Measurements from ENCODE around the gene CADM2. TPM values are rescaled to one million over a fixed set of nuclear protein-coding genes. Genes with fewer than 3 reads are reported as not detected.

The CADM2 gene
- total RNA-seq, 1 experiment from 2014 or later: 0.47 TPM

- no peak overlapping the region for H2AFZ ChIP-seq (ENCODE audit: low read length)
- H3K36me3 ChIP-seq (ENCODE audit: low read depth, low read length): no peaks in the 10 kb centered on the region
- no peak for DNase-seq
- H3K4me1 ChIP-seq (ENCODE audit: insufficient read depth, low read length): peaks cover 11% of the 10 kb centered on the region
- intact Hi-C loops (cut with micrococcal nuclease): no loop called here
- CTCF ChIA-PET: no interaction called here
- no peak overlapping the region for H3K9ac ChIP-seq (ENCODE audit: low read length)
- H3K27ac ChIP-seq (ENCODE audit: low read length): no peak overlapping the region
- no peak for ATAC-seq
- H3F3A ChIP-seq (ENCODE audit: low read length, unreplicated experiment): no peaks in the 10 kb centered on the region
- no peak overlapping the region for H3K4me3 ChIP-seq (ENCODE audit: low read length)
- no peak overlapping the region for H3K4me2 ChIP-seq (ENCODE audit: low read length)
- H3K79me2 ChIP-seq (ENCODE audit: low read length): no peaks in the 10 kb centered on the region
- no peaks in the 10 kb centered on the region for H3K9me3 ChIP-seq (ENCODE audit: low read length)
- peaks cover 13% of the 10 kb centered on the region; the same call in 1 of the 2 replicates for H3K27me3 ChIP-seq (ENCODE audit: low read length)
- TF ChIP-seq EZH2 (IDR thresholded peaks at IDR 0.05; ENCODE audit: low read length, unreplicated experiment): no peak
- TF ChIP-seq, protein P1, sequence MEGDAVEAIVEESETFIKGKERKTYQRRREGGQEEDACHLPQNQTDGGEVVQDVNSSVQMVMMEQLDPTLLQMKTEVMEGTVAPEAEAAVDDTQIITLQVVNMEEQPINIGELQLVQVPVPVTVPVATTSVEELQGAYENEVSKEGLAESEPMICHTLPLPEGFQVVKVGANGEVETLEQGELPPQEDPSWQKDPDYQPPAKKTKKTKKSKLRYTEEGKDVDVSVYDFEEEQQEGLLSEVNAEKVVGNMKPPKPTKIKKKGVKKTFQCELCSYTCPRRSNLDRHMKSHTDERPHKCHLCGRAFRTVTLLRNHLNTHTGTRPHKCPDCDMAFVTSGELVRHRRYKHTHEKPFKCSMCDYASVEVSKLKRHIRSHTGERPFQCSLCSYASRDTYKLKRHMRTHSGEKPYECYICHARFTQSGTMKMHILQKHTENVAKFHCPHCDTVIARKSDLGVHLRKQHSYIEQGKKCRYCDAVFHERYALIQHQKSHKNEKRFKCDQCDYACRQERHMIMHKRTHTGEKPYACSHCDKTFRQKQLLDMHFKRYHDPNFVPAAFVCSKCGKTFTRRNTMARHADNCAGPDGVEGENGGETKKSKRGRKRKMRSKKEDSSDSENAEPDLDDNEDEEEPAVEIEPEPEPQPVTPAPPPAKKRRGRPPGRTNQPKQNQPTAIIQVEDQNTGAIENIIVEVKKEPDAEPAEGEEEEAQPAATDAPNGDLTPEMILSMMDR (conservative IDR thresholded peaks at IDR 0.05; ENCODE audit: low read depth, low read length): no peak
- TF ChIP-seq EZH2phosphoT487 (IDR thresholded peaks at IDR 0.05; ENCODE audit: borderline replicate concordance, low read length): no peak
- no peaks in the 10 kb centered on the region for H3K9me2 ChIP-seq (replicated peaks; ENCODE audit: low read length)
- H4K20me1 ChIP-seq (ENCODE audit: low read length): no peaks in the 10 kb centered on the region
- no TSS peak for BruUV-seq (replicated peaks)
- POLR2A ChIA-PET (ENCODE audit: unreplicated experiment): no interaction called here
These were observed 2.9 kb downstream of the CADM2 start for GRCh38 chr3:84961521-84962255.

GRCh38 chr3:84962415-84962814 is 3.6 kb downstream of the CADM2 start:
- Histone ChIP-seq H3K9ac (ENCODE audit: low read length) (no peak overlapping the region), H3K4me3 (ENCODE audit: low read length) (no peak overlapping the region), H3K4me1 (ENCODE audit: insufficient read depth, low read length) (peaks cover 11% of the 10 kb centered on the region), H3K4me2 (ENCODE audit: low read length) (no peak overlapping the region), H3K27ac (ENCODE audit: low read length) (no peak overlapping the region), H2AFZ (ENCODE audit: low read length) (no peak overlapping the region), H3K27me3 (ENCODE audit: low read length) (peaks cover 13% of the 10 kb centered on the region; the same call in 1 of the 2 replicates), H3F3A (ENCODE audit: low read length, unreplicated experiment) (no peaks in the 10 kb centered on the region), H4K20me1 (ENCODE audit: low read length) (no peaks in the 10 kb centered on the region), H3K36me3 (ENCODE audit: low read depth, low read length) (no peaks in the 10 kb centered on the region), H3K79me2 (ENCODE audit: low read length) (no peaks in the 10 kb centered on the region), H3K9me2 (replicated peaks; ENCODE audit: low read length) (no peaks in the 10 kb centered on the region), H3K9me3 (ENCODE audit: low read length) (no peaks in the 10 kb centered on the region)
- TF ChIP-seq EZH2phosphoT487 (IDR thresholded peaks at IDR 0.05; ENCODE audit: borderline replicate concordance, low read length): no peak
- TF ChIP-seq, protein P1 (conservative IDR thresholded peaks at IDR 0.05; ENCODE audit: low read depth, low read length): no peak
- TF ChIP-seq EZH2 (IDR thresholded peaks at IDR 0.05; ENCODE audit: low read length, unreplicated experiment): no peak
- CTCF ChIA-PET: no interaction called here
- no TSS peak for BruUV-seq (replicated peaks)
- DNase-seq (no peak), ATAC-seq (no peak)
- intact Hi-C loops (cut with micrococcal nuclease): no loop called here
- POLR2A ChIA-PET (ENCODE audit: unreplicated experiment): no interaction called here

GRCh38 chr3:84963137-84963536 is 4.3 kb downstream of the CADM2 start:
- ChIA-PET CTCF (no interaction called here), POLR2A (ENCODE audit: unreplicated experiment) (no interaction called here)
- ATAC-seq (no peak), DNase-seq (no peak)
- no peaks in the 10 kb centered on the region for H3K9me3 ChIP-seq (ENCODE audit: low read length)
- peaks cover 13% of the 10 kb centered on the region; the same call in 1 of the 2 replicates for H3K27me3 ChIP-seq (ENCODE audit: low read length)
- H3K4me2 ChIP-seq (ENCODE audit: low read length): no peak overlapping the region
- no TSS peak for BruUV-seq (replicated peaks)
- no peak overlapping the region for H3K9ac ChIP-seq (ENCODE audit: low read length)
- H3K4me3 ChIP-seq (ENCODE audit: low read length): no peak overlapping the region
- H3K79me2 ChIP-seq (ENCODE audit: low read length): no peaks in the 10 kb centered on the region
- TF ChIP-seq EZH2phosphoT487 (IDR thresholded peaks at IDR 0.05; ENCODE audit: borderline replicate concordance, low read length) (no peak), EZH2 (IDR thresholded peaks at IDR 0.05; ENCODE audit: low read length, unreplicated experiment) (no peak)
- TF ChIP-seq, protein P1 (conservative IDR thresholded peaks at IDR 0.05; ENCODE audit: low read depth, low read length): no peak; the same call in 1 of the 2 replicates
- no peaks in the 10 kb centered on the region for H4K20me1 ChIP-seq (ENCODE audit: low read length)
- H2AFZ ChIP-seq (ENCODE audit: low read length): no peak overlapping the region
- H3K36me3 ChIP-seq (ENCODE audit: low read depth, low read length): no peaks in the 10 kb centered on the region
- peaks cover 11% of the 10 kb centered on the region for H3K4me1 ChIP-seq (ENCODE audit: insufficient read depth, low read length)
- H3K9me2 ChIP-seq (replicated peaks; ENCODE audit: low read length): no peaks in the 10 kb centered on the region
- H3K27ac ChIP-seq (ENCODE audit: low read length): no peak overlapping the region
- intact Hi-C loops (cut with micrococcal nuclease): no loop called here
- H3F3A ChIP-seq (ENCODE audit: low read length, unreplicated experiment): no peaks in the 10 kb centered on the region
